ENCODE measurements around the gene HLA-G.

The HLA-G gene

DNA sequence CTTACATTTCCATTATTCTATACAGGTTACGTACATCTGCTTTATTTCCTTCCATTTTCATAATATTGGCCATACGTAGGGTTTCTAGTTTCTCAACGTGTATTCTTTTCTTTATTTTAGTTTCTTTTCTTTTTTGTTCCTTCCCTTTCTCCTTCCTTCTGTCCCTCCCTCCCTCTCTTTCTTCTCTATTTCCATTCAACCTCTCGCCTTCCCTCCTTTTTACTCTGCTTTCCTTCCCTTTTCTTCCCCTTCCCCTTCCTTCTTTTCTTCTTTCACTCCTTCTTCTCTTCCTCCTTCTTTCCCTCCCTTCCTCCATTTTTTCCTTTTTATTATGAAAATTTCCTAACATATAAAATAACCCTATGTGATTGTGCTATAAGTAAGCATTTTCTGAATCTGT is 8.7 kb upstream of the HLA-G start:
- no peak for DNase-seq (ENCODE audit: low read depth)

- DNase-seq (ENCODE audit: low read depth), result no peak
Measured at GRCh38 chr6:29824144-29824543, 3.5 kb upstream of the HLA-G start.

GRCh38 chr6:29825848-29826247 is 1.8 kb upstream of the HLA-G start:
- DNase-seq (ENCODE audit: low read depth), result no peak

DNA sequence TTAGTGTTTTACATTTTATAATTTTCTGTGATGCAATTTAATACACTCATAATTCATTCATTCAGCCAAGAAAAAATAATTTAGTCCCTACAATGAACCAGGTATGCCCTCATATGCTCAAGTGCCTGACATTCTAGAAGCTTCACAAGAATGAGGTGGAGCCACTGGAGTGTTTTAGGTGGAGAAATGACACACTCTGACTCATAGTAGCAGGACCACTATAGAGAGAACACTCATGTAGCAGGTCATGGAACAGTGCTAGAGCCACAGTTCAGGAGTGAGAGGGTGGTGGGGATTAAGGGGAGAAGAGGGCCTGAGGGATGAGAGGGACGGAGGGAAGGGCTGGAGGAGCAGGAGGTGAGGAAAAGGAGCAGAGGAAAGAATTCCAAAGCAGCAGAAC is 1.4 kb upstream of the HLA-G start:
- DNase-seq (ENCODE audit: low read depth), result no peak

DNA sequence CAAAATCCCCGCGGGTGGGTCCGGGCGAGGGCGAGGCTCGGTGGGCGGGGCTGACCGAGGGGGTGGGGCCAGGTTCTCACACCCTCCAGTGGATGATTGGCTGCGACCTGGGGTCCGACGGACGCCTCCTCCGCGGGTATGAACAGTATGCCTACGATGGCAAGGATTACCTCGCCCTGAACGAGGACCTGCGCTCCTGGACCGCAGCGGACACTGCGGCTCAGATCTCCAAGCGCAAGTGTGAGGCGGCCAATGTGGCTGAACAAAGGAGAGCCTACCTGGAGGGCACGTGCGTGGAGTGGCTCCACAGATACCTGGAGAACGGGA is 809 bp downstream of the HLA-G start:
- no peak for DNase-seq (ENCODE audit: low read depth)

DNA sequence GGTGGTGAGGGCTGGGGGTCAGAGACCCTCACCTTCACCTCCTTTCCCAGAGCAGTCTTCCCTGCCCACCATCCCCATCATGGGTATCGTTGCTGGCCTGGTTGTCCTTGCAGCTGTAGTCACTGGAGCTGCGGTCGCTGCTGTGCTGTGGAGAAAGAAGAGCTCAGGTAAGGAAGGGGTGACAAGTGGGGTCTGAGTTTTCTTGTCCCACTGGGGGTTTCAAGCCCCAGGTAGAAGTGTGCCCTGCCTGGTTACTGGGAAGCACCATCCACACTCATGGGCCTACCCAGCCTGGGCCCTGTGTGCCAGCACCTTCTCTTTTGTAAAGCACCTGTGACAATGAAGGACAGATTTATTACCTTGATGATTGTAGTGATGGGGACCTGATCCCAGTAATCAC is 2.1 kb downstream of the HLA-G start:
- DNase-seq (ENCODE audit: low read depth), result no peak

GRCh38 chr6:29830409-29830808 is 2.8 kb downstream of the HLA-G start:
- DNase-seq (ENCODE audit: low read depth), result no peak

- no peak for DNase-seq (ENCODE audit: low read depth)
Measured at GRCh38 chr6:29831776-29832175, 4.2 kb downstream of the HLA-G start.

- no peak for DNase-seq (ENCODE audit: low read depth)
Measured at GRCh38 chr6:29834564-29835436, 7.2 kb downstream of the HLA-G start.

GRCh38 chr6:29839917-29840316 is 12.3 kb downstream of the HLA-G start:
- no peak for DNase-seq (ENCODE audit: low read depth)

DNA sequence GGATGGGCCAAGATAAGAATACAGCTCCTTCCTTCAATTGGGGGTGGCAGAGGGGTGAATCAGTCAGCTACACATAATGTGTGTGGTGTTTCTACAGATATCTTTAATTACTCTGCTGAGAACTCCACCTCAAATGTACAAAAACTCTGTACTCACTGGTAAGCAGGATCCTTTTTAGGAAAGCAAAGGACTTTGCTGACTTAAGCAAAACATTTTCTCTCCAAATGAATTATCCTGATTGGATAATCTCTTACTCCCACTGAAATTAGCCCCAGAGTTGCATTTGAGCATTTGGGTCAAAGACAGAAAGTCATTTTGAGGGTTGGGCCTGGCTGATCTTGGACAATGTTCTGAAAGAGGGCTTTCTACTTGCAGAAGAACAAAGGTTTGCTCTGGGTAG is 13.4 kb downstream of the HLA-G start:
- no peak for DNase-seq (ENCODE audit: low read depth)

DNA sequence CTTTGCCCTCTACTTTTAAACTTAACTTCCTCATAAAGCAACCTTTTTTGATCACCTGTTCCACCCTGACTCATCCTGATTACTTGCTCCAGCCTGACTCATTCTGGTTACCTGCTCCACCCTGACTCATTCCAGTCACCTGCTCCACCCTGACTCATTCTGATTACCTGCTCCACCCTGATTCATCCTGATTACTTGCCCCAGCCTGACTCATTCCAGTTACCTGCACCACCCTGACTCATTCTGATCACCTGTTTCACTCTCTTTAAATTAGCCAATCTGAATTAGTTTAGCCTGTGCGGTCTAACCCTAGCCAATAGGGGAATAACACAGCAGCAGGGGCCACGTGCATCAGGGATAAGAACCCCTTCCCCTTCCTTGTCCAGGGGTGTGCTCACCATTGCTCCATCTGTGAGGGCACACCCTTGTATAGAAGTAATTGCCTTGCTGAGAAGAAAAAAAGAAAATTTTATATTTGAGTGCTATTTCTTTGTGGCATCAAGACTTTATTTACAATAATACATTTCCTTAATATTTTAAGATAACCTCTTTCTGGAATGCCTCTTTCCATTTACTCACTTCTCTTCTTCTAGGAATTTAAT is 17.9 kb downstream of the HLA-G start:
- no peak for DNase-seq (ENCODE audit: low read depth)

GRCh38 chr6:29847871-29848630 is 20.4 kb downstream of the HLA-G start:
- DNase-seq (ENCODE audit: low read depth), result peak; percentile 50

DNA sequence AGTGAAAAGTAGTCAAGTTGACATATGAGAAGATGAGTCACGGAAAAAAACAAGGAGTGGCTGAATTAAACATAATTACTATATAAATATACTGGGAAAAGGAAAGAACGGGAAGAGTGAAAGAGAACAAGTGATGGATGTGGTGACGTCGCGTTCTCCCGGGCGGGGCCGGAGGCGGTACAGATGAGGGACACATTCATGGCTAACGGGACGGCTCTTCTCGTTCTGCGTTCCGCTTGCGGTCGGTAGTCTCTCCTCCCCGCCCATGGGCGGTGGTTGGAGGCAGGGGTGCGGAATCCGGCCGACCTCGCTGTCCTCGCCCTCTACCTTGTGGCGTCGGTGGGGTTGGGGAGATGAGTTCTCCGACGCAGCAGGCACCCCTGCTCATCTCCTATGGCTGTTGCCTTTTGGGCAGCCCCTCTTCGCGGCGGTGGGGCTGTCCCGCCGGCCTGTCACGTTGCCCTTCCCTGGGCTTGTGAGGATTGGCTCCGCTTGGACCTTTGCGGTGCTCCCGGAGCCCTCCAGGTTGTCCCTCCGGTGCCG is 22.5 kb downstream of the HLA-G start:
- DNase-seq (ENCODE audit: low read depth), result no peak

DNA sequence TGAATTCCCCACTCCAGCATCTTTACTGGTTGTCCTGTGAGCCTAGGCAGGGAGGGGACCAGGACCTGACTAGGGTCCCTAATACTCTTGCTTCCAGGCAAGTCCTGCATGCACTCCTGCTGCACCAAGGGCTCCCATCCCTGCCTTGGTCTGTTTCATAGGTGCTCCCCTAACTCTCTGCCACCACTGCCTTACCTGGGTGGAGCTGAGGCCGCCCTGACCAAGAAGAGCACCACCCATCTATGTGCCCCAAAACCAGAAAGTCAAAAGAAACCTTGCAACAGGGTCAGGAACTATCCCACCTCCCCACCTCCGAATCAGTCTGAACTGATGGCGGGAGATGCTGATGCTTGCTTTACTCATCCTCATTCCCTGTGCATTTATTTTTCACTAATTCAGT is 23.6 kb downstream of the HLA-G start:
- DNase-seq (ENCODE audit: low read depth), result no peak

GRCh38 chr6:29853245-29853644 is 25.6 kb downstream of the HLA-G start:
- no peak for DNase-seq (ENCODE audit: low read depth)

DNA sequence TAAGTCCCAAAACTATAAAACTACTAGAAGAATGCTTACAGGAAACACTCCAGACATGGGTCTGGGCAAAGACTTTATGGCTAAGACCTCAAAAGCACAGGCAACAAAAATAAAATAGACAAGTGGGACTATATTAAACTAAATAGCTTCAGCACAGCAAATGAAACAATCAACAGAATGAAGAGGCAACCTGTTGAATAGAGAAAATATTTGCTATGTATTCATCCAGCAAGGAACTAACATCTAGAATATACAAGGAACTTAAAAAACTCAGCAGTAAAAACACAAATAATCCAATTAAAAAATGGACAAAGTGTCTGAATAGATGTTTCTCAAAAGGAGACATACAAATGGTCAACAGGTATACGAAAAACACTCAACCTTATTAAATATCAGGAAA is 30.4 kb downstream of the HLA-G start:
- DNase-seq (ENCODE audit: low read depth), result no peak

DNA sequence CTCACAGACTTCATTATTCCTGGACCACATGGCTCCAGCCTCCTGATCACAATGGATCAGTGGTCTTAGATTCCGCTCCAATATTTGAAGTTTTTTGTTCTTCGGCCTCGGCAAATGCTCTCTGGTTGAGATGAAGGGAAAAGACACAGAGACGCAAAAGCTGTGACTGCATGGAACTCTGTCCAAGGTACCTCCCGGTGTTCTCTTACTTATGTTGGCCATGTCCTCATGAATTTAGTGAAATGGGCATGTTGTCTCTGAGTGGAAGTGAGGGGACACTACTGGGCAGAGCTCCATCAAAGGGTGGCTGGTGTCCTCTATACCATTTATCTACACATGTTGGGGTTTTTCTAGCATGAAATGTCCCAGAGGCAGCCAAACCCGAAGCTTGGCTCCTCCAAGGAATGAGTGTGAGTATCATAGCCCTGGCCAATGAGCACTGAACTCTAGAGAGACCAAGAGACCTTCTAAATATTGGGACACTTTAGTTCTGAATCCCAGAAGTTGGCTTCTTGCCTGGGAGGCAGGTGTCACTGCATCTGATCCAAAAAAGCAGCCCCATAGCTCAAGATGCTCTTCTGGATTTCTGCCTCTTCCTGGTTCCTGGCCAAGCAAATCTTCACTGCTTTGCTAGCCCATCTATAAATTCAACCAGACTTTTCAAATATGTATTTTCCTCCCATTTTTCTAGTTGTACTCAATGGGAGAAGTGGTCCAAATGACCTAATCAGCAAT is 34.1 kb downstream of the HLA-G start:
- peak; percentile 15 for DNase-seq (ENCODE audit: low read depth)

DNA sequence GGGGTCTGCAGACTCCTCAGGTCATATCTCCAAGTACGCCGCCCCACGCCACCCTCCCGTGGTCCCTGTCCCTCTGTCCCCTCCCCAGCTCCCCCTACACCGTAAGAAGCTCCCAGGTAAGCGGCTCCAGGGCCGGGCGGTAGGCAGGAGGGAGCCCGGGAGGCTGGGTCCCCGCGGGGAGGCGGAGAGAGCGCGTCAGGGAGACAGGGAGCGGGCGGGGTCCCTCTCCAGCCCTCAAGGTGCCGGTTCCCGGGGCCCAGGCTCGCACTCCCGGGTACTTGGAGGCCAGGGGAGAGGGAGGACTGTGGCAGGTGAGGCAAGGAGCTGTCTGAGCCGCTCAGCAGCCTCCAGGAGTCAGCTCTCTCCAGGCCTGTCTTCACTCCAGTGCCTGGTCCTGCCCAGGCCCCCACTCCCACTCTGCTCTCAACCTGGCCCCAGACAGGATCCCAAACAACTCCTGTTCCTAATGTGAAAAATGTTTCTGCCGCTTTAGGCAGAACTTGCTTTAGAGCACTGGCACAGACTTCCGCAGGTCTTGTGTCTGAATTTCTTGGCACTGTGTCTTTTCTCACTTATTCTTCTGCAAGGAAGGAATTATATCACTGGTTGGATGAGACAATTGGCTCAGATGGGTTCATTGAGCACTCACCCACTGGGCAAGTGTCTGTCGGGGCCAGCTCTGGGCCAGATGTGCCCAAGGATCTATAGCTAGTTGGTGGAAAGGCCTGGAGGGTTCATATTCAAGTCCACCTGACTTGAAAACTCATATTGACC is 36.6 kb downstream of the HLA-G start:
- DNase-seq (ENCODE audit: low read depth), result peak; percentile 22

GRCh38 chr6:29865631-29866030 is 38.0 kb downstream of the HLA-G start:
- no peak for DNase-seq (ENCODE audit: low read depth)

- DNase-seq (ENCODE audit: low read depth), result no peak
Measured at GRCh38 chr6:29870104-29870503, 42.5 kb downstream of the HLA-G start.

Measured in iris pigment epithelial cell (primary cell).